Ovary (tissue), 3 donors: Measurements from ENCODE around the gene FBXL20.

ENCODE experiments used
- CTCF ChIP-seq, 3 donors: fragments of 450-650 bp in 2 of 3; fragments of 200-600 bp in 1 of 3; IDR thresholded peaks; one replicate each; pipeline versions ENCODE4 v1.5.1 to v1.8.0; 2016 to 2022; ENCODE audit warnings: antibody characterized with exemption in 3 of 3, mild to moderate bottlenecking in 1 of 3
- POLR2A ChIP-seq: fragments of 450-650 bp; IDR thresholded peaks from one replicate; pipeline ENCODE4 v1.6.1; 2017; ENCODE audit warnings: antibody characterized with exemption, mild to moderate bottlenecking, moderate library complexity
- donor health status: DM: no; HTN: no; CAD: no.

- TF ChIP-seq POLR2A (no peak), CTCF (IDR thresholded peaks at IDR 0.05) (no peak)
Measured at GRCh38 chr17:39391448-39391847, 10.0 kb downstream of the FBXL20 start.
